ENCODE measurements around the gene TLX1.

DNA sequence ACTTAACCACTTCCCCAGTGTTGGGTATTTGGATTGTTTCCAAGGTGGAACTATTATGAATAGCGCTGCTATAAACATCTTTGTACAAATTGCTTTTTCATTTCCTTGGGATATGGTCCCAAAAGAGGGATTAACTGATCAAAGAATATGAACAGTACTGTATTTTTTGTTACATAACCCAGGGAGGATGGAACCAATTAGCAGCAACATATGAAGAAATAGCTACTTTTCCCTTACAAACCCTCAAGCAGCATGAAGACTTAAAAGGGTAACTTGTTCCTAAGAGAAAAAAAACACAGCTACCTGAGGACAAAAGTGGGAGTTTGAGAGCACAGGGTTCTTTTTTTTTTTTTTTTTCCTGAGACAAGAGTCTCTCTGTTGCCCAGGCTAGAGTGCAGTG, 13.1 kb upstream of the TLX1 start:
- TF ChIP-seq, protein P1, sequence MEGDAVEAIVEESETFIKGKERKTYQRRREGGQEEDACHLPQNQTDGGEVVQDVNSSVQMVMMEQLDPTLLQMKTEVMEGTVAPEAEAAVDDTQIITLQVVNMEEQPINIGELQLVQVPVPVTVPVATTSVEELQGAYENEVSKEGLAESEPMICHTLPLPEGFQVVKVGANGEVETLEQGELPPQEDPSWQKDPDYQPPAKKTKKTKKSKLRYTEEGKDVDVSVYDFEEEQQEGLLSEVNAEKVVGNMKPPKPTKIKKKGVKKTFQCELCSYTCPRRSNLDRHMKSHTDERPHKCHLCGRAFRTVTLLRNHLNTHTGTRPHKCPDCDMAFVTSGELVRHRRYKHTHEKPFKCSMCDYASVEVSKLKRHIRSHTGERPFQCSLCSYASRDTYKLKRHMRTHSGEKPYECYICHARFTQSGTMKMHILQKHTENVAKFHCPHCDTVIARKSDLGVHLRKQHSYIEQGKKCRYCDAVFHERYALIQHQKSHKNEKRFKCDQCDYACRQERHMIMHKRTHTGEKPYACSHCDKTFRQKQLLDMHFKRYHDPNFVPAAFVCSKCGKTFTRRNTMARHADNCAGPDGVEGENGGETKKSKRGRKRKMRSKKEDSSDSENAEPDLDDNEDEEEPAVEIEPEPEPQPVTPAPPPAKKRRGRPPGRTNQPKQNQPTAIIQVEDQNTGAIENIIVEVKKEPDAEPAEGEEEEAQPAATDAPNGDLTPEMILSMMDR (IDR thresholded peaks at IDR 0.05; ENCODE audit: insufficient read depth, low read length, poor library complexity, severe bottlenecking), result no peak
- TF ChIP-seq EZH2phosphoT487 (conservative IDR thresholded peaks at IDR 0.05; ENCODE audit: low read length), result no peak

Data from SU-DHL-6 (cell line).